NCI-H2171 treated with DMSO at 0.1 percent for 48 hours (cell line): Measurements from ENCODE around the gene SHFL.

ENCODE experiments used
- DNase-seq: peaks from one replicate; lab custom pipeline; 2025; lab: John Stamatoyannopoulos, UW

SHFL gene

GRCh38 chr19:10109528-10109927 is 23.4 kb downstream of the SHFL start:
- no peak for DNase-seq

GRCh38 chr19:10110076-10110971 is 24.2 kb downstream of the SHFL start:
- no peak for DNase-seq

GRCh38 chr19:10110972-10111317 is 24.8 kb downstream of the SHFL start:
- DNase-seq, result no peak

- no peak for DNase-seq
Observed at GRCh38 chr19:10111405-10111811, 25.3 kb downstream of the SHFL start, which contains the start of gene P2RY11. Gene P2RY11 (plus strand): TSS chr19:10111693. CDS start chr19:10111722, 29 bp downstream.

DNA sequence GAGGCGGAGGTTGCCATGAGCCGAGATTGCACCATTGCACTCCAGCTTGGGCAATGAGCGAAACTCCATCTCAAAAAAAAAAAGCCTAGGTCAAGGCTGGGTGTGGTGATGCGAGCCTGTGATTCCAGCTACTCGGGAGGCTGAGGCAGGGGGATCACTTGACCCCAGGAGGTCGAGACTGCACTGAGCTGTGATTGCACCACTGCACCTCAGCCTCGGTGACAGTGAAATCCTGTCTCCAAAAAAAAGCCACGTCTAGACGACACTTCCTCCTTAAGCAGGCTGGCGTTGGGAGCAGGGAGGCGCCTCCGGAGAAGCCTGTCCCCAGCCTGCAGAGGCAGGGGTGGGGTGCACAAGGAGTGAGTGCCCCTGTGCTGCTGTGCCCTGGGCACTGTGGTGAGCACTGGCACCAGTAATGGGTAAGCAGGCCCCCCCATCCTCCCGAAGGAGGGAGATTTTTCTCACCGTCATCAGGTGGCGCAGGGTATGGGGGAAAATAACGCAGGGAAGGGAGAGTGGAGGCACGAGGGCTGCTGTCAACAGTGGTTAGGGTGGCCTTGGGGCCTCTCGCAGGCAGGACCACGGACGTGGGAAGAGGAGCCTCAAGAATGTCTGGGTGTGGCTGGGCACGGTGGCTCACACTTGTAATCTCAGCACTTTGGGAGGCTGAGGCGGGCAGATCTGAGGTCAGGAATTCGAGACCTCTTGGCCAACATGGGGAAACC is 26.1 kb downstream of the SHFL start:
- DNase-seq, result peak; percentile 9

- DNase-seq, result peak; percentile 71
Observed at GRCh38 chr19:10112895-10113591, 26.9 kb downstream of the SHFL start.

DNA sequence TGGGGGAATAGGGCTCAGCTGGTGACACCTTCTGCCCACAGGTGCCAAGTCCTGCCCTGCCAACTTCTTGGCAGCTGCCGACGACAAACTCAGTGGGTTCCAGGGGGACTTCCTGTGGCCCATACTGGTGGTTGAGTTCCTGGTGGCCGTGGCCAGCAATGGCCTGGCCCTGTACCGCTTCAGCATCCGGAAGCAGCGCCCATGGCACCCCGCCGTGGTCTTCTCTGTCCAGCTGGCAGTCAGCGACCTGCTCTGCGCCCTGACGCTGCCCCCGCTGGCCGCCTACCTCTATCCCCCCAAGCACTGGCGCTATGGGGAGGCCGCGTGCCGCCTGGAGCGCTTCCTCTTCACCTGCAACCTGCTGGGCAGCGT is 27.5 kb downstream of the SHFL start:
- no peak for DNase-seq

DNA sequence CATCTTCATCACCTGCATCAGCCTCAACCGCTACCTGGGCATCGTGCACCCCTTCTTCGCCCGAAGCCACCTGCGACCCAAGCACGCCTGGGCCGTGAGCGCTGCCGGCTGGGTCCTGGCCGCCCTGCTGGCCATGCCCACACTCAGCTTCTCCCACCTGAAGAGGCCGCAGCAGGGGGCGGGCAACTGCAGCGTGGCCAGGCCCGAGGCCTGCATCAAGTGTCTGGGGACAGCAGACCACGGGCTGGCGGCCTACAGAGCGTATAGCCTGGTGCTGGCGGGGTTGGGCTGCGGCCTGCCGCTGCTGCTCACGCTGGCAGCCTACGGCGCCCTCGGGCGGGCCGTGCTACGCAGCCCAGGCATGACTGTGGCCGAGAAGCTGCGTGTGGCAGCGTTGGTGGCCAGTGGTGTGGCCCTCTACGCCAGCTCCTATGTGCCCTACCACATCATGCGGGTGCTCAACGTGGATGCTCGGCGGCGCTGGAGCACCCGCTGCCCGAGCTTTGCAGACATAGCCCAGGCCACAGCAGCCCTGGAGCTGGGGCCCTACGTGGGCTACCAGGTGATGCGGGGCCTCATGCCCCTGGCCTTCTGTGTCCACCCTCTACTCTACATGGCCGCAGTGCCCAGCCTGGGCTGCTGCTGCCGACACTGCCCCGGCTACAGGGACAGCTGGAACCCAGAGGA is 28.0 kb downstream of the SHFL start:
- no peak for DNase-seq

- DNase-seq, result no peak
Observed at GRCh38 chr19:10114651-10115391, 28.7 kb downstream of the SHFL start.

DNA sequence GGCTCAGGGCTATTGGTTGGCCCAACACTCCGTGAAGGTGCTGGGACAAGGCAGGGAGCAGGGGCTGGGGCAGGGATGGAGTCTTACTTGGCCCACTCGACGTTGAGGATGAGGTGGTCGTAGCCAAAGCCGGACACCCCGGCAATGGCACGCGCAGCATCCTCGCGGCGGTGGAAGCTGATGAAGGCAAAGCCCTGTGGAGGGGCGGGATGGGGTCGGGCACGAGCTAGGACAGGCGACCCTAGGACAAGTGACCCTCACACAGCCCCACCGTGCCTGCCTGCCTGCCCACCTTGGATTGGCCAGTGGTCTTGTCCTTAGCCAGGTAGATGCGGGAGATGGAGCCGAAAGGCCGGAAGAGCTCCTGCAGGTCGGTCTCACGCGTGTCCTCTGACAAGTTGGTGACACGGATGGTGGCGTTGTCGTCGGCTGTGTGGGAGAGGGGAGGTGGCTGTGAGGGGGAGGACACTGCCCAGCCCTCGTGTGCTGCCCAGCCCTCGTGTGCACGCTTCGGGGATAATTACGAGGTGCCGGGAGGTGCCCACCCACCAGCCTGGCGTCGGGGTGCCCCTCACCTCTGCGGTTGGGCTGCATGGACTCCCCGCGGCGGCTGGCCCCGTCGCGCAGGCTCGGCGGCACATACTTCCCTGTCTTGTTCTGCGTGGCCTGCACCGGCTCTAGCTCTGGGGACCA is 29.4 kb downstream of the SHFL start:
- no peak for DNase-seq

- DNase-seq, result no peak
Observed at GRCh38 chr19:10116085-10116865, 30.2 kb downstream of the SHFL start.

DNA sequence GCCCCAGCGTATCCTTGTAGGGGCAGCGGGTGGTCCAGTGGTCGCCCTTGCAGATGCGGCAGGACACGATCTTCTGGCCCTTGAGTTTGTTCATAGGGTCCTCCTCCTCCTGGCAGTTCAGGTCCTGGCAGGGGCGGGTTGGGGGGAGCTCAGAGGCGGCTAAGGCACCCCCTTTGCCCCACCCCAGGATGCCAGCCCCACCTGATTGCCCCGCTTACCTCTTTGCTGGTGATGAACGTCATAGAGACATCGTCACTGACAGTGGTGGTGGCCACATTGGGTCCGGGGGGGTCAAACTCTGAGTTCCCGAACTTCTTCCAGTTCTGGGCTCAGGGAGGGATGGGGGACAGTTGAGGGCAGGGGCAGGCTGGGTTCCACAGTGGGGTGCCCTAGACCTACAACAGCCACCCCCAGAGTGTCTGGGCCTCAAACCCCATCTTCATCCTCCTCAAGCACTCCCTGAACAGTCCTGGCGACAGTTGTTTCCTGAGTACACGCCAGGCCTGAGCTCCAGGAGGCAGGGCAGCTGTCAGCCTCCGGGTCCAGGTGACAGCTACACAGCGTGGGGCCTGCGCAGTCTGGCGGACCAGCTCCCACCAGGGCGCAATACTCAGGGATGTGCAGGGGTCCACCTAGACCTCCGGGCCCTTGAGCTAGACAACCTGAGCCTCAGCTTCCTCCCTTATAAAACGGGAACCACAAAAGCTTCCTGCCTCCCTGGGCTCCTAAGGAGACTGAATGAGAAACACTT is 30.9 kb downstream of the SHFL start:
- no peak for DNase-seq

DNA sequence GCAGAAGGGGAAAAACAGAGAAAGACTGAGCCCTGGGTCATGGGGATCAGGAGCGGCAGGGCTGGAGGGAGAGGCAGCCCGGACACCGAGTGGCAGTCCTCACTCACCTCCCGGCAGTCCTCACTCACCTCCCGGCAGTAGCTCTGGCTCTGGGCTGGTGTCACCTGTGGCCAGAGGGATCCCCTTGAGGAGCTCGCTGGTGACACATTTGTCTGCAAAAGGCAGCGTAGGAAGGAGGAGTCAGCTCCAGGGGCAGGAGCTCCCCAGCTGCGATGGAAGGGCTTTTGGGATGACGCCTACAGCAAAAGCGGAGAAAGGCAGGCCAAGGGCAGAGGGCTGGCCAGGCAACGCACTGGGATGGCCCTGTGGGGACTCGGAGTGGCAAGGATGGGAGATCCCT is 32.8 kb downstream of the SHFL start:
- DNase-seq, result no peak

GRCh38 chr19:10120538-10121189 is 34.5 kb downstream of the SHFL start:
- DNase-seq, result no peak

DNA sequence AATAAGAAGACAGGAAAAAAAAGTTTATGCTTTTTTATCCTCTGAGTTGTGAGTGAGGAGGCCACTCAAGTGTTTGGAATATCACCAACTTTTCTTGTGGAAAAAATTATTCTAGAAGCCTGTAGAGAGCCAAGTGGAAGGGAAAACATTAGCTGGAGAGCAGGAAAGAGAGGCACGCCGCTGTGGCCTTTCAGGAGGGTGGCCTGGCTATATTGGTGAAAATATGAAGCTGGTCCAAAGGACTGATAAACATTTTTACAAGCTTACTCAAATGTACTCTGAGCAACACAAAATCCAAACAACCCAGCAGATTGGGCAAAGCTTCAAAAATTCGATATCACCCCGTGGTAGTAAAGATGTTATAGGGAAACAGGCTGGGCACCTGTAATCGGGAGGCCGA is 35.9 kb downstream of the SHFL start:
- no peak for DNase-seq

GRCh38 chr19:10124429-10124828 is 38.3 kb downstream of the SHFL start:
- no peak for DNase-seq

GRCh38 chr19:10126213-10126639 is 40.1 kb downstream of the SHFL start:
- DNase-seq, result no peak

DNA sequence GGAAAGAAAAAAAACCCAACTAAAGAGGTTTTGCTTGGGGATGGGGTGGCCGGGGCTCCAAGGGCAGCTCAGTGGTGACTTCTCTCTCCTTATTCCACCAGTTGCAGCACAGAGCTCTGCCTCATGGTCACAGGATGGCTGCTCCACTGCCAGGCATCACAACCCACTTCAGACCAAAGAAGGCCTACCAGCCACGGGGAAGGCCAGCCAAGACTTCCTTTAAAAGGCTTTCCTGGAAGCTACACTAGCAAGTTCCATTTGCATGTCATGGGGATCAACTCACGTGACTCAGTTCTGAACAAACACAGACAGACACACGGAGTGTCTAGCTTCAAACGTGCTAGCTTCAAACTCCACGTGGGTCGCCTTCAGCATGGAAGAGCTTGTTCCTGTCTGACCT is 46.8 kb downstream of the SHFL start:
- no peak for DNase-seq

GRCh38 chr19:10133596-10133995 is 47.5 kb downstream of the SHFL start:
- no peak for DNase-seq
